GM12801 (cell line): Measurements from ENCODE around the gene TLCD2.

ENCODE experiments used
- TF ChIP-seq, protein P1 (sequence below): IDR thresholded peaks from one replicate; pipeline ENCODE4 v1.5.1; 2011; ENCODE audit warnings: control low read depth; ENCODE audit not compliant: insufficient read length; ENCODE audit errors: extremely low read depth

Gene TLCD2

DNA sequence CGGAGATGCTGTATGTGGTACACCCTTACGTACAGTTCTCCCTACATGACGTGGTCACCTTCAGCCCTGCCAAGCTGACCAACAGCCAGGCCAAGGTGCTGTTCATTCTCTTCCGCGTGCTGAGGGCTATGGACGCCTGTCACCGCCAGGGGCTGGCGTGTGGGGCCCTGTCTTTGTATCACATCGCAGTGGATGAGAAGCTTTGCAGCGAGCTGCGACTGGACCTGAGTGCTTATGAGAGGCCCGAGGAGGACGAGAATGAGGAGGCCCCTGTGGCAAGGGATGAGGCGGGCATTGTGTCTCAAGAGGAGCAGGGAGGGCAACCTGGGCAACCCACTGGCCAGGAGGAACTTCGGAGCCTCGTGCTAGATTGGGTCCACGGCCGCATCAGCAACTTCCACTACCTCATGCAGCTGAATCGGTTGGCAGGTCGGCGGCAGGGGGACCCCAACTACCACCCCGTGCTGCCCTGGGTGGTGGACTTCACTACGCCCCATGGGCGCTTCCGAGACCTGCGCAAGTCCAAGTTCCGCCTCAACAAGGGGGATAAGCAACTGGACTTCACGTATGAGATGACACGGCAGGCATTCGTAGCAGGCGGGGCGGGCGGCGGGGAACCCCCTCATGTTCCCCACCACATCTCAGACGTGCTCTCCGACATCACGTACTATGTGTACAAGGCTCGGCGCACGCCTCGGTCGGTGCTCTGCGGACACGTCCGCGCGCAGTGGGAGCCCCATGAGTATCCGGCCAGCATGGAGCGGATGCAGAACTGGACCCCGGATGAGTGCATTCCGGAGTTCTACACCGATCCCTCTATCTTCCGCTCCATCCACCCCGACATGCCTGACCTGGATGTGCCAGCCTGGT lies 15.7 kb upstream of the TLCD2 start:
- TF ChIP-seq, protein P1, sequence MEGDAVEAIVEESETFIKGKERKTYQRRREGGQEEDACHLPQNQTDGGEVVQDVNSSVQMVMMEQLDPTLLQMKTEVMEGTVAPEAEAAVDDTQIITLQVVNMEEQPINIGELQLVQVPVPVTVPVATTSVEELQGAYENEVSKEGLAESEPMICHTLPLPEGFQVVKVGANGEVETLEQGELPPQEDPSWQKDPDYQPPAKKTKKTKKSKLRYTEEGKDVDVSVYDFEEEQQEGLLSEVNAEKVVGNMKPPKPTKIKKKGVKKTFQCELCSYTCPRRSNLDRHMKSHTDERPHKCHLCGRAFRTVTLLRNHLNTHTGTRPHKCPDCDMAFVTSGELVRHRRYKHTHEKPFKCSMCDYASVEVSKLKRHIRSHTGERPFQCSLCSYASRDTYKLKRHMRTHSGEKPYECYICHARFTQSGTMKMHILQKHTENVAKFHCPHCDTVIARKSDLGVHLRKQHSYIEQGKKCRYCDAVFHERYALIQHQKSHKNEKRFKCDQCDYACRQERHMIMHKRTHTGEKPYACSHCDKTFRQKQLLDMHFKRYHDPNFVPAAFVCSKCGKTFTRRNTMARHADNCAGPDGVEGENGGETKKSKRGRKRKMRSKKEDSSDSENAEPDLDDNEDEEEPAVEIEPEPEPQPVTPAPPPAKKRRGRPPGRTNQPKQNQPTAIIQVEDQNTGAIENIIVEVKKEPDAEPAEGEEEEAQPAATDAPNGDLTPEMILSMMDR: no peak

DNA sequence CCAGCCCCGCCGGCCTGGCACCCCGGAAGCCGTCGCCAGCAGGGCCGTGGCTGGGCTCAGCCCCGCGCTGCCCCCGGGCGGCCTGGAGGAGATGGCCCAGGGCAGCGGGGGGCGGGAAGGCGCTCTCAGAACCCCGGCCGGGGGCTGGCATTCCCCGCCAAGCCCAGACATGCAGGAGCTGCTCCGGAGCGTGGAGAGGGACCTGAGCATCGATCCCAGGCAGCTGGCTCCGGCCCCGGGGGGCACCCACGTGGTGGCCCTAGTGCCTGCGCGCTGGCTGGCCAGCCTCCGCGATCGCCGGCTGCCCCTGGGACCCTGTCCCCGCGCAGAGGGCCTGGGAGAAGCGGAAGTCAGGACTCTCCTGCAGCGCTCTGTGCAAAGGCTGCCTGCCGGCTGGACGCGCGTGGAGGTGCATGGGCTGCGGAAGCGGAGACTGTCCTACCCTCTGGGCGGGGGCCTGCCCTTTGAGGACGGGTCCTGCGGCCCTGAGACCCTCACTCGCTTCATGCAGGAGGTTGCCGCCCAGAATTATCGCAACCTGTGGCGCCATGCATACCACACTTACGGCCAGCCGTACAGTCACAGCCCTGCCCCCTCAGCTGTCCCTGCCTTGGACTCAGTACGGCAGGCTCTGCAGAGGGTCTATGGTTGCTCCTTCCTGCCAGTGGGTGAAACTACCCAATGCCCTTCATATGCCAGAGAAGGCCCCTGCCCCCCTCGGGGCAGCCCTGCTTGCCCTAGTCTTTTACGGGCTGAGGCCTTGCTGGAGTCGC lies 14.9 kb upstream of the TLCD2 start:
- TF ChIP-seq, protein P1: no peak

DNA sequence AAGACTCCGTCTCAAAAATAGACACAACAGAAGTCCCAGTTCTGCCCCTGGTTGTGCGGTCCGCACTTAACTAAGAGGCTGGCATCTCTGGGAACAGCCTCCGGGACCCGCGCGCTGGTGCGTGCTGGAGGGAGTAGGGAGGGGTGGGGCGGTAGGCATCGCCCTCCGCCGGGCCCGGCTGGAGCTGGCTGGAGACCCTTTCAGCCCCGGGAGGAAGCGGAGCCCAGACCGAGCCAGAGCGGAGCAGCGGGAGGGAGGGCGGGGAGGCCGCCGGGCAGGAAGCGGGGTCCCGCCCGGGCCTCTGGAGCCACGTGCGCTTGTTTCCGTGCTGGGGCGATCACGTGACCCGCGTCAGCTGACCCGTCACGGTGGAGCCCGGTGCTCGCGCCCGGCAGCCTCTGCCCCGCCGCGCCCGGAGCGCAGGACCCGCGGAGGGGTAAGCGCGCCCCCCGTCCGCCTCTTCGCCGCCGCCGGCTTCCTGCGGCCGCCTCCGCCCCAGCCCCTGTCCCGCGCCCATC lies 14.2 kb upstream of the TLCD2 start, which contains the start of gene WDR81:
Gene WDR81, plus strand, starts transcription at position 354 of the 518 bp plus-strand sequence. CDS start 256 bp downstream, outside the sequence.
- TF ChIP-seq, protein P1: no peak

DNA sequence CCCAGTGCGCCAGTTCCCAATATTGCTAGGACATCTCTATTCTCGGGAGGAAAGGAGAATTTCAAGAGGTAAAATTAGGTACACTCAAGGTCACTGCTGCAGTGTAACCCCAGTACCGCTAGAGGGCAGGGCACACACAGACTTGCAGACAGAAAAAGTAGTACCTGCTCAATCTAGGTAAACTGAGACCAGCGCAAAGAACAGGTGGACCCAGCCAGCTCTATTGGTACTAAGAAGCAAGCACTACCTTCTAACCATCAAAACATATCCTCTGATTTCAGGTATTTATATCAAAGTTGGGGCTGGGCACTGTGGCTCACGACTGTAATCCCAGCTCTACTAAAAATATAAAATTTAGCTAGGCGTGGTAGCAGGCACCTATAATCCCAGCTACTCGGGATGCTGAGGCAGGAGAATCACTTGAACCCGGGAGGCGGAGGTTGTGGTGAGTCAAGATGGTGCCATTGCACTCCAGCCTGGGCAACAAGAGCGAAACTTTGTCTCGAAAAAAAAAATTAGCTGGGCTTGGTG lies 10.7 kb upstream of the TLCD2 start:
- TF ChIP-seq, protein P1: peak; percentile 93

DNA sequence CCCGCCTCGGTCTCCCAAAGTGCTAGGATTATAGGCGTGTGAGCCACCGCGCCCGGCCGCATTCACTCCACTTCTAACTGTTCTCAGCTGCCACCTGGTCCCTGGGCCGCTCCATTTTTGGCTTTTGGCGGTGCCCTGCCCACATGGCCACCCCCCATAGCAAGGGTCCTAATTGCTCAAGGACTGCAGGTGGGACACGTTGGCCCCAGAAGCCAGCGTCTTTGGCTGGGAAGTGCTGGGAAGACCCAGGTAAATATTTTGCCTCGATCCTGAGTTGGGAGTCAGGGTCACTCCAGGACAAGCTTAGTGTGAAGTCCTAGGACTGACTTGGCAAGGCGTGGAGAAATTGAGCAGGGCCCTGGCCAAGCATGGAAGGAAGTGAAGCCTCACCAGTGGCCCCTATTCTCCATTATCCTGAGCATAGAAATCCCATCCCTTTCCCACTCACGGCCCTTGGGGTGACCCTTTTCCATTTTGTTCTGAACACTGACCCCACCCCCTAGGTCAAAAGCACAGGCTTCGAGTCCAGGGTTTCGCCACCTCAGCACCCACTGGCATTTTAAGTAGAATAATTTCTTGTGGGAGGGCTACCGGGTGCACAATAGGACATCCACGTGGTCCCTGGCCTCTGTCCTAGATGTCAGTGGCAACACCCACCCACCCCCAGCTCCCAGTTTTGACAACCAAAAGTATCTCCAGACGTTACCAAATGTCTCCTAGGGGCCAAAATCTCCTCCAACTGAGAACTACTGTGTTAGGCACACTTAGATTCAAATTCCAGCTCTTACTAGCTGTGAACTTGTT lies 8.4 kb upstream of the TLCD2 start:
- TF ChIP-seq, protein P1: no peak

DNA sequence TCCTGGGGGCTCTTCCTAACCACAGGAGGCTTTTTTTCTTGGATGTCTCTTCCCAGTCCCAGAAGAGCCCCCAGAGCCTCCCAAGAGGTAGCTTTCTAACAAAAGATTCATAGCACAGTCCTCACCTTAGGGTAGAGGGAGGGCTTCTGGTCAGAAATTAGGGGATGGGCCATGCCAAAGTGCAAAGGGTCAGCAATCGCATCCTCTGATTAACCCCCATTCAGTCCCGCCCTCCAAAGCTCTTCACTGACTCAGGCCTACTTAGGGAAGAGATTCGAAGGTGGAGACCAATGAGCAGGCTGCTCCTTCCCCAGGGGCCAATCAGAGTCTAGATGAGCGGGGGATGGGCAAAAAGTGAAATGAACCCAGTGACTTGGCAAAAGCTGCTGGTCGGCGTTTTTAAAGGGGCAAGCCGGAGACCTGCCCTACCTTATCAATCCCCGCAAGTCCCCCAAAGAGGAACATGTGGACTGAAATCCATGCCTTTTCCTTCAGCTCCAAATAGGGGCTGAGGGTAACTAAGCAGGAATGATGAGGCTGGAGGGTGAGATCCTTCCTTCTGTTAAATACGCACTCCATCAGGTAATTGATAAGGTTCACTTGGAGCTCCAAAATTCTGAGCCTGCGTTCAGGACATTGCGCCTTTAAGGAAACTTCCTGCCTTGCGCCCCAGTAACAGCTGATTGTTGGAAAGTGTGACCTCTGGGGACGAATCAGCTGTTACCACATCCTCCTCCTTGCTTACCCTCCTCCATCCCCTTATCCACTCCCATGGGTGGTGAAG lies 6.9 kb upstream of the TLCD2 start:
- TF ChIP-seq, protein P1: no peak
